ENCODE measurements around the gene ALDOC. TPM values are rescaled to one million over a fixed set of nuclear protein-coding genes. Genes with fewer than 3 reads are reported as not detected.

Gene ALDOC
- total and polyA plus RNA-seq, 2 of the 13 experiments (the other 11 are each of a cell fraction or from before 2014, with no cell fraction given) = 15.4 to 60.9 TPM

DNA sequence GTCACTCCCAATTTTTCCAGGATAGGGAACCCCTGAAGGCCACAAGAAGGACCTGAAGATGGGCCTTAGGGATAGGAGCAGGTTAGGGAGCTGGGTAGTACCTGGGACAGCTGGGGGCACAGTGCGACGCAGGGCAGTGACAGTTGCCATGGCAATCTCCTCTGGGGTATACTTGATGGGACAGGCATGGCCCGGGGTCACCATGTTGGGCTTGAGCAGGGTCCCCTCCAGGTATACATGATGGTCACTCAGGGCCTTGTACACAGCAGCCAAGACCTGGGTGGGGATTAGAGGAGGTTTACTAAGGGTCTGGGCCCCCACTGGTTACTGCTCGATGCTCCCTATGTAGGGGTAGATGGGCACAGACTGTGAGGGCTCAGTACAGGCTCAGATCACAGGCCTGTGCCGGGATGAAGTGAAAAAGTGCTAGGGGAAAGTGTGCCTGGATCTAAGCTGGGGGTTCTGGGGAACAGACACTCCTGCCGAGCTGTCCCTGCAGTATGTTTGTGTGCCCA, 2.7 kb downstream of the ALDOC start:
- BruUV-seq (replicated peaks) = no TSS peak

DNA sequence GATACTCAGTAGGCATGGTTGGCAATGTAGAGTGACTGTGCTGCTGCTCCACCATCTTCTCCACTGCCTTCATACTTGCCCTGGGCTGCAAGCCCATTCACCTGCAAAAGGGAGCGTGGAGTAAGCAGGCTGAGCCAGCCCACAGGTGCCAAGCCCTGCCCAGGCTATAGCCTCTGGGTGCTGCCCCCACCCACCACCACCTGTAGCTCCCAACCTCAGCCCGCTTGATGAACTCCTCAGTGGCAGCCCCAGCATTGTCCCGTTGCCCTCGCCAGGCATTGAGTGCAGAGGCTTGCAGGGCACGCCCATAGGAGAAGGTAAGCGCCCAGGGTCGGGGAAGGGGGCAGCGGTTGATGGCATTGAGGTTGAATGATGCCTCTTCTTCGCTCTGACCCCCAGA, 3.2 kb downstream of the ALDOC start:
- peaks cover 17% of the 10 kb centered on the region for H3K79me2 ChIP-seq (ENCODE audit: insufficient read depth, low read length)
- intact Hi-C loops (cut with micrococcal nuclease; ENCODE audit: unreplicated experiment) (no loop called here), in situ Hi-C loops (cut with HindIII; ENCODE audit: extremely low pct_ligation_motif_present, low pct_unique_long_range_greater_than_20kb) (loop anchor here (5.0 kb wide), 1 partner anchor 49 kb away; no protein-coding TSS in a partner anchor)
- BruUV-seq (replicated peaks) = no TSS peak
- H3K27ac ChIP-seq (ENCODE audit: extremely low read length, insufficient read depth, low read length) = no peak overlapping the region
- DNase-seq (ENCODE audit: low spot score) (no peak), ATAC-seq (no peak), FAIRE-seq (no peak)
- no peak overlapping the region for H3K4me3 ChIP-seq (replicated peaks in 1 of 3; ENCODE audit: insufficient read depth in 1 of 3, low read depth in 2 of 3, low read length in 3 of 3)
- no peak overlapping the region for H3K4me2 ChIP-seq (ENCODE audit: low read depth, low read length)
- ChIA-PET CTCF (ENCODE audit: low intra/inter-chr PET ratio, low total read pairs) (no interaction called here), POLR2A (no interaction called here)
- H4K20me1 ChIP-seq (ENCODE audit: insufficient read depth, low read length) = no peaks in the 10 kb centered on the region
- 97% methylated on average over 6 of the region's 9 CpGs for WGBS (ENCODE audit: low lambda C conversion rate)
- H3K4me1 ChIP-seq (ENCODE audit: insufficient read depth, low read length) = peaks cover 64% of the 10 kb centered on the region
- no peaks in the 10 kb centered on the region for H3K9me3 ChIP-seq (ENCODE audit: low read length)
- H3K27me3 ChIP-seq (ENCODE audit: control insufficient read depth in 1 of 2, insufficient read depth in 2 of 2, low read length in 2 of 2) = no peaks in the 10 kb centered on the region
- no peak overlapping the region for H3K9ac ChIP-seq (ENCODE audit: insufficient read depth, low read depth, low read length)
- no peak overlapping the region for H2AFZ ChIP-seq (ENCODE audit: low read length)
- peaks cover 2 to 11% of the 10 kb centered on the region in 2 experiments; a peak in 4 of 5 replicates for H3K36me3 ChIP-seq (replicated peaks in 1 of 2; ENCODE audit: control insufficient read depth in 1 of 2, insufficient read depth in 2 of 2, low read length in 2 of 2)
- TF ChIP-seq, protein P1, sequence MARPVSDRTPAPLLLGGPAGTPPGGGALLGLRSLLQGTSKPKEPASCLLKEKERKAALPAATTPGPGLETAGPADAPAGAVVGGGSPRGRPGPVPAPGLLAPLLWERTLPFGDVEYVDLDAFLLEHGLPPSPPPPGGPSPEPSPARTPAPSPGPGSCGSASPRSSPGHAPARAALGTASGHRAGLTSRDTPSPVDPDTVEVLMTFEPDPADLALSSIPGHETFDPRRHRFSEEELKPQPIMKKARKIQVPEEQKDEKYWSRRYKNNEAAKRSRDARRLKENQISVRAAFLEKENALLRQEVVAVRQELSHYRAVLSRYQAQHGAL (CRISPR knock-in tag; IDR thresholded peaks at IDR 0.05; ENCODE audit: not compliant biosample characterization) = no peak
- no peak for TF ChIP-seq KDM4B (CRISPR knock-in tag; IDR thresholded peaks at IDR 0.05)
- no peak for TF ChIP-seq ZMYM3 (CRISPR knock-in tag; IDR thresholded peaks at IDR 0.05)
- no peak for TF ChIP-seq ZNF644 (CRISPR knock-in tag; IDR thresholded peaks at IDR 0.05; ENCODE audit: low read depth)
- TF ChIP-seq, protein P2, sequence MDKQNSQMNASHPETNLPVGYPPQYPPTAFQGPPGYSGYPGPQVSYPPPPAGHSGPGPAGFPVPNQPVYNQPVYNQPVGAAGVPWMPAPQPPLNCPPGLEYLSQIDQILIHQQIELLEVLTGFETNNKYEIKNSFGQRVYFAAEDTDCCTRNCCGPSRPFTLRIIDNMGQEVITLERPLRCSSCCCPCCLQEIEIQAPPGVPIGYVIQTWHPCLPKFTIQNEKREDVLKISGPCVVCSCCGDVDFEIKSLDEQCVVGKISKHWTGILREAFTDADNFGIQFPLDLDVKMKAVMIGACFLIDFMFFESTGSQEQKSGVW (CRISPR knock-in tag; IDR thresholded peaks at IDR 0.05; ENCODE audit: borderline replicate concordance) = no peak
- TF ChIP-seq, protein P3, sequence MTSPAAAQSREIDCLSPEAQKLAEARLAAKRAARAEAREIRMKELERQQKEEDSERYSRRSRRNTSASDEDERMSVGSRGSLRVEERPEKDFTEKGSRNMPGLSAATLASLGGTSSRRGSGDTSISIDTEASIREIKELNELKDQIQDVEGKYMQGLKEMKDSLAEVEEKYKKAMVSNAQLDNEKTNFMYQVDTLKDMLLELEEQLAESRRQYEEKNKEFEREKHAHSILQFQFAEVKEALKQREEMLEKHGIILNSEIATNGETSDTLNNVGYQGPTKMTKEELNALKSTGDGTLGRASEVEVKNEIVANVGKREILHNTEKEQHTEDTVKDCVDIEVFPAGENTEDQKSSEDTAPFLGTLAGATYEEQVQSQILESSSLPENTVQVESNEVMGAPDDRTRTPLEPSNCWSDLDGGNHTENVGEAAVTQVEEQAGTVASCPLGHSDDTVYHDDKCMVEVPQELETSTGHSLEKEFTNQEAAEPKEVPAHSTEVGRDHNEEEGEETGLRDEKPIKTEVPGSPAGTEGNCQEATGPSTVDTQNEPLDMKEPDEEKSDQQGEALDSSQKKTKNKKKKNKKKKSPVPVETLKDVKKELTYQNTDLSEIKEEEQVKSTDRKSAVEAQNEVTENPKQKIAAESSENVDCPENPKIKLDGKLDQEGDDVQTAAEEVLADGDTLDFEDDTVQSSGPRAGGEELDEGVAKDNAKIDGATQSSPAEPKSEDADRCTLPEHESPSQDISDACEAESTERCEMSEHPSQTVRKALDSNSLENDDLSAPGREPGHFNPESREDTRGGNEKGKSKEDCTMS (CRISPR knock-in tag; conservative IDR thresholded peaks at IDR 0.05) = no peak
- TF ChIP-seq, protein P4, sequence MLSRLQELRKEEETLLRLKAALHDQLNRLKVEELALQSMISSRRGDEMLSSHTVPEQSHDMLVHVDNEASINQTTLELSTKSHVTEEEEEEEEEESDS (CRISPR knock-in tag; IDR thresholded peaks at IDR 0.05; ENCODE audit: borderline replicate concordance) = no peak
- no peak for TF ChIP-seq ZNF138 (CRISPR knock-in tag; IDR thresholded peaks at IDR 0.05; ENCODE audit: low read depth)
- TF ChIP-seq ZBTB3 (CRISPR knock-in tag; IDR thresholded peaks at IDR 0.05; ENCODE audit: borderline replicate concordance, low read depth) = no peak
- TF ChIP-seq, protein P5, sequence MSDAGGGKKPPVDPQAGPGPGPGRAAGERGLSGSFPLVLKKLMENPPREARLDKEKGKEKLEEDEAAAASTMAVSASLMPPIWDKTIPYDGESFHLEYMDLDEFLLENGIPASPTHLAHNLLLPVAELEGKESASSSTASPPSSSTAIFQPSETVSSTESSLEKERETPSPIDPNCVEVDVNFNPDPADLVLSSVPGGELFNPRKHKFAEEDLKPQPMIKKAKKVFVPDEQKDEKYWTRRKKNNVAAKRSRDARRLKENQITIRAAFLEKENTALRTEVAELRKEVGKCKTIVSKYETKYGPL (CRISPR knock-in tag; IDR thresholded peaks at IDR 0.05) = no peak
- TF ChIP-seq CHCHD3 (CRISPR knock-in tag; IDR thresholded peaks at IDR 0.05) = no peak

More for the DNA sequence above, 2.7 kb downstream of the ALDOC start:
- intact Hi-C loops (cut with micrococcal nuclease; ENCODE audit: unreplicated experiment) (no loop called here), in situ Hi-C loops (cut with HindIII; ENCODE audit: extremely low pct_ligation_motif_present, low pct_unique_long_range_greater_than_20kb) (loop anchor here (5.0 kb wide), 1 partner anchor 48 kb away; no protein-coding TSS in a partner anchor)
- Histone ChIP-seq H2AFZ (ENCODE audit: low read length) (no peak overlapping the region), H3K27ac (ENCODE audit: extremely low read length, insufficient read depth, low read length) (no peak overlapping the region), H3K36me3 (replicated peaks in 1 of 2; ENCODE audit: control insufficient read depth in 1 of 2, insufficient read depth in 2 of 2, low read length in 2 of 2) (peaks cover 7 to 16% of the 10 kb centered on the region in 2 experiments), H3K4me3 (replicated peaks in 1 of 3; ENCODE audit: insufficient read depth in 1 of 3, low read depth in 2 of 3, low read length in 3 of 3) (no peak overlapping the region), H3K9me3 (ENCODE audit: low read length) (no peaks in the 10 kb centered on the region), H3K9ac (ENCODE audit: insufficient read depth, low read depth, low read length) (no peak overlapping the region), H3K79me2 (ENCODE audit: insufficient read depth, low read length) (peaks cover 17% of the 10 kb centered on the region), H3K4me2 (ENCODE audit: low read depth, low read length) (no peak overlapping the region), H3K4me1 (ENCODE audit: insufficient read depth, low read length) (peaks cover 64% of the 10 kb centered on the region), H3K27me3 (ENCODE audit: control insufficient read depth in 1 of 2, insufficient read depth in 2 of 2, low read length in 2 of 2) (no peaks in the 10 kb centered on the region), H4K20me1 (ENCODE audit: insufficient read depth, low read length) (no peaks in the 10 kb centered on the region)
- TF ChIP-seq, protein P6, sequence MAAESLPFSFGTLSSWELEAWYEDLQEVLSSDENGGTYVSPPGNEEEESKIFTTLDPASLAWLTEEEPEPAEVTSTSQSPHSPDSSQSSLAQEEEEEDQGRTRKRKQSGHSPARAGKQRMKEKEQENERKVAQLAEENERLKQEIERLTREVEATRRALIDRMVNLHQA (CRISPR knock-in tag; IDR thresholded peaks at IDR 0.05) = no peak
- DNase-seq (ENCODE audit: low spot score) (no peak), ATAC-seq (no peak), FAIRE-seq (no peak)
- ChIA-PET POLR2A (no interaction called here), CTCF (ENCODE audit: low intra/inter-chr PET ratio, low total read pairs) (no interaction called here)
- 100% methylated on average over 3 of the region's 6 CpGs for WGBS (ENCODE audit: low lambda C conversion rate)
